OCI-LY7 (cell line): ENCODE measurements around the gene TRA2B.

ENCODE experiments used
- CTCF ChIP-seq: fragments of 200-600 bp; sonication (generic); conservative IDR thresholded peaks from 2 replicates; pipeline ENCODE4 v1.5.1; 2014; ENCODE audit warnings: mild to moderate bottlenecking, antibody characterized with exemption, low read length, moderate library complexity, mixed read lengths
- EZH2phosphoT487 ChIP-seq: fragments of 200-600 bp; sonication (generic); IDR thresholded peaks from 2 replicates; pipeline ENCODE4 v1.6.1; 2018; ENCODE audit warnings: low read depth, borderline replicate concordance, mild to moderate bottlenecking, mixed run types, antibody characterized with exemption, low read length, moderate library complexity, mixed read lengths

GRCh38 chr3:185931777-185932612 is 5.8 kb downstream of the TRA2B start:
- TF ChIP-seq CTCF (no peak), EZH2phosphoT487 (no peak)
